HepG2 (cell line): Measurements from ENCODE around the gene CDK13. TPM values are rescaled to one million over a fixed set of nuclear protein-coding genes. Genes with fewer than 3 reads are reported as not detected.

ENCODE experiments used
- ADNP ChIP-seq: sonication (generic); formaldehyde crosslinking; IDR thresholded peaks from 2 replicates; pipeline ENCODE4 v1.4.0; 2020; ENCODE audit warnings: missing genetic modification reagents
- ARHGAP35 ChIP-seq: sonication (generic); formaldehyde crosslinking; IDR thresholded peaks from 2 replicates; pipeline ENCODE4 v1.9.0; 2022; ENCODE audit warnings: mild to moderate bottlenecking, inconsistent platforms, moderate library complexity, missing genetic modification reagents, borderline replicate concordance
- ATM ChIP-seq: fragments of 450-650 bp; IDR thresholded peaks from 2 replicates; pipeline ENCODE4 v1.7.1; 2017; ENCODE audit warnings: mild to moderate bottlenecking, borderline replicate concordance
- CAMTA2 ChIP-seq: sonication (generic); formaldehyde crosslinking; IDR thresholded peaks from 2 replicates; pipeline ENCODE4 v1.4.0; 2020; ENCODE audit warnings: mild to moderate bottlenecking, missing genetic modification reagents, borderline replicate concordance
- FOXO1 ChIP-seq: sonication (generic); formaldehyde crosslinking; IDR thresholded peaks from 2 replicates; pipeline ENCODE4 v1.4.0; 2020; ENCODE audit warnings: missing genetic modification reagents
- GABPA ChIP-seq, 2 experiments: IDR thresholded peaks; 2 replicates each; pipeline ENCODE4 v1.6.1; 2011 to 2016; ENCODE audit warnings: low read depth in 2 of 2, low read length in 1 of 2, missing biosample characterization in 1 of 2, missing genetic modification characterization in 1 of 2
- GTF3A ChIP-seq: sonication (generic); formaldehyde crosslinking; conservative IDR thresholded peaks from 2 replicates; pipeline ENCODE4 v1.4.0; 2020; ENCODE audit warnings: mild to moderate bottlenecking, missing genetic modification reagents
- HNRNPUL1 ChIP-seq: fragments of 200-400 bp; formaldehyde crosslinking; IDR thresholded peaks from 2 replicates; pipeline ENCODE4 v1.6.1; 2017; ENCODE audit warnings: low read depth, mild to moderate bottlenecking, low read length, moderate library complexity
- JUND ChIP-seq: sonication (generic); formaldehyde crosslinking; IDR thresholded peaks from 2 replicates; pipeline ENCODE4 v1.8.0; 2022; ENCODE audit warnings: mild to moderate bottlenecking, missing genetic modification reagents
- NFKBIZ ChIP-seq: IDR thresholded peaks from 2 replicates; pipeline ENCODE4 v1.6.1; 2018; ENCODE audit warnings: missing genetic modification reagents, missing compliant biosample characterization
- NRL ChIP-seq: sonication (generic); formaldehyde crosslinking; IDR thresholded peaks from 2 replicates; pipeline ENCODE4 v1.5.0; 2020; ENCODE audit warnings: missing genetic modification reagents, mild to moderate bottlenecking, moderate library complexity, borderline replicate concordance
- SALL1 ChIP-seq: sonication (generic); formaldehyde crosslinking; IDR thresholded peaks from 2 replicates; pipeline ENCODE4 v1.8.0; 2022; ENCODE audit warnings: mild to moderate bottlenecking, missing genetic modification reagents
- ZFAT ChIP-seq: sonication (generic); formaldehyde crosslinking; conservative IDR thresholded peaks from 2 replicates; pipeline ENCODE4 v1.8.1; 2023; ENCODE audit warnings: missing genetic modification reagents, inconsistent platforms
- ZNF264 ChIP-seq: sonication (generic); formaldehyde crosslinking; IDR thresholded peaks from 2 replicates; pipeline ENCODE4 v1.4.0; 2020; ENCODE audit warnings: missing genetic modification reagents
- ZNF382 ChIP-seq: sonication (generic); formaldehyde crosslinking; IDR thresholded peaks from 2 replicates; pipeline ENCODE4 v1.5.0; 2020; ENCODE audit warnings: missing genetic modification reagents, mild to moderate bottlenecking, borderline replicate concordance
- ZNF451 ChIP-seq: sonication (generic); formaldehyde crosslinking; IDR thresholded peaks from 2 replicates; pipeline ENCODE4 v1.5.0; 2020; ENCODE audit warnings: mild to moderate bottlenecking, missing genetic modification reagents
- ZNF569 ChIP-seq: sonication (generic); formaldehyde crosslinking; IDR thresholded peaks from 2 replicates; pipeline ENCODE4 v1.5.0; 2020; ENCODE audit warnings: mild to moderate bottlenecking, missing genetic modification reagents, moderate library complexity, borderline replicate concordance
- ZNF570 ChIP-seq: sonication (generic); formaldehyde crosslinking; IDR thresholded peaks from 2 replicates; pipeline ENCODE4 v1.4.0; 2020; ENCODE audit warnings: mild to moderate bottlenecking, missing genetic modification reagents, borderline replicate concordance
- polyA plus RNA-seq, 8 experiments: library from polyadenylated mRNA; depleted of rRNA in 3 of 8; stranded (reverse) in 7 of 8; unstranded in 1 of 8; fragments of >200 nt; fragmentation: Illumina TruSeq in 4 of 8; extraction: Trizol in 4 of 8; gene quantifications; 2 replicates each; pipeline versions ENCODE4 v1.2.1 to v1.2.3, GENCODE V29; 2011 to 2016; ENCODE audit warnings: low read depth in 4 of 8, missing spikeins in 1 of 8, mixed read lengths in 1 of 8; ENCODE audit not compliant: insufficient read depth in 1 of 8
- total RNA-seq, 5 experiments: library from RNA; depleted of rRNA; stranded (reverse); fragments of >200 nt; fragmentation: Illumina TruSeq; extraction: Trizol; gene quantifications; 2 replicates each; pipeline ENCODE4 v1.2.3, GENCODE V29; 2016; ENCODE audit warnings: low read depth in 1 of 5
- TF ChIP-seq, protein P1 (sequence below): sonication (generic); formaldehyde crosslinking; conservative IDR thresholded peaks from 2 replicates; pipeline ENCODE4 v1.4.0; 2020; ENCODE audit warnings: mild to moderate bottlenecking, missing genetic modification reagents, moderate library complexity
- TF ChIP-seq, protein P2 (sequence below): sonication (generic); formaldehyde crosslinking; IDR thresholded peaks from 2 replicates; pipeline ENCODE4 v1.9.0; 2021; ENCODE audit warnings: missing genetic modification reagents, mild to moderate bottlenecking, borderline replicate concordance
- TF ChIP-seq, protein P3 (sequence below): sonication (generic); formaldehyde crosslinking; IDR thresholded peaks from 2 replicates; pipeline ENCODE4 v1.9.0; 2021; ENCODE audit warnings: missing genetic modification reagents, borderline replicate concordance

CDK13 gene
- total and polyA plus RNA-seq, 2 of the 13 experiments (the other 11 are each of a cell fraction or from before 2014, with no cell fraction given): 21.0 to 40.9 TPM

DNA sequence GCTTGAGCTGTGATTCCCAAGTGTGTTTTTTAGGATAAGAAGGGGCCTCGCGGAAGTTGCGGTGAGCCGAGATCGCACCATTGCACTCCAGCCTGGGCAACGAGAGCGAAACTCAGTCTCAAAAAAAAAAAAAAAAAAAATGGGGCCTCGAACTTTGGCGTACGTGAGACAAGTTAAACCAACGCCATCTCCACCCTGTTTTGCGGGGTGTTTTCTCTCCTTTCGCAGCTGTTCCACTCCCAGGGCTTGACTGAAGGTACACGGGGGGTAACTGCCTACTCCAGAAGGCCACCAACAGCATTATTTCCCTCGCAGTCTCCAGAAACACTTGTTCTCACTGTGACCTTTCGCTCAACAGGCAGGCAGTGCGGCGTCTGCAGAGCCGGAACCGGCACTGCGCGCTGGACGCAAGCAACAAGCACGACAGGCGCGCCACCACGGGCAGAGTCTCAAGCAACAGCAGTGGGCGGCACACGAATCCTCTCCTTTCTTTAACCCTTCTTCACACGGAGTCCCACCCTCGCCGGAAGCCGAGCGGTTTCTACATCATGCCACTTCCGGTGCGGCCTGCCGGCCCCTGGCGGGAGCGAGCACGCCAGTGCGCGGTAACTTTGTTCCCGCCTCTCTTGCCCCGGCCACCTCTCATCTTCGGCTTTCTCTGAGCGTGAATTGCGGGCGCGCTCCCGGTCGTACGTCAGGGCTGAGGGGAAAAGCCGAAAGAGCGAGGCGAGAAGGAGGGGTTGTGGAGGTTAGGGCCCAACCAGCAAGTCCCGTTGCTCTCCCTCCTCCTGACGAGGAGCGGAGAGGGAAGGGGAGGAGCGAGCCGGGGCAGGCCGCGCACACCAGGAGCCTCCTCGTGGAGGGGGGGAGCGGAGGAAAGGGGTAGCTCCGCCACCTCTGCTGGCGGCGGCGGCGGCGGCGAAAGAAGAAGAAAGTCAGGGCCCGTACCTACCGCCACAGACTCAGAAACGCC lies 814 bp upstream of the CDK13 start (continued):
- TF ChIP-seq, protein P1, sequence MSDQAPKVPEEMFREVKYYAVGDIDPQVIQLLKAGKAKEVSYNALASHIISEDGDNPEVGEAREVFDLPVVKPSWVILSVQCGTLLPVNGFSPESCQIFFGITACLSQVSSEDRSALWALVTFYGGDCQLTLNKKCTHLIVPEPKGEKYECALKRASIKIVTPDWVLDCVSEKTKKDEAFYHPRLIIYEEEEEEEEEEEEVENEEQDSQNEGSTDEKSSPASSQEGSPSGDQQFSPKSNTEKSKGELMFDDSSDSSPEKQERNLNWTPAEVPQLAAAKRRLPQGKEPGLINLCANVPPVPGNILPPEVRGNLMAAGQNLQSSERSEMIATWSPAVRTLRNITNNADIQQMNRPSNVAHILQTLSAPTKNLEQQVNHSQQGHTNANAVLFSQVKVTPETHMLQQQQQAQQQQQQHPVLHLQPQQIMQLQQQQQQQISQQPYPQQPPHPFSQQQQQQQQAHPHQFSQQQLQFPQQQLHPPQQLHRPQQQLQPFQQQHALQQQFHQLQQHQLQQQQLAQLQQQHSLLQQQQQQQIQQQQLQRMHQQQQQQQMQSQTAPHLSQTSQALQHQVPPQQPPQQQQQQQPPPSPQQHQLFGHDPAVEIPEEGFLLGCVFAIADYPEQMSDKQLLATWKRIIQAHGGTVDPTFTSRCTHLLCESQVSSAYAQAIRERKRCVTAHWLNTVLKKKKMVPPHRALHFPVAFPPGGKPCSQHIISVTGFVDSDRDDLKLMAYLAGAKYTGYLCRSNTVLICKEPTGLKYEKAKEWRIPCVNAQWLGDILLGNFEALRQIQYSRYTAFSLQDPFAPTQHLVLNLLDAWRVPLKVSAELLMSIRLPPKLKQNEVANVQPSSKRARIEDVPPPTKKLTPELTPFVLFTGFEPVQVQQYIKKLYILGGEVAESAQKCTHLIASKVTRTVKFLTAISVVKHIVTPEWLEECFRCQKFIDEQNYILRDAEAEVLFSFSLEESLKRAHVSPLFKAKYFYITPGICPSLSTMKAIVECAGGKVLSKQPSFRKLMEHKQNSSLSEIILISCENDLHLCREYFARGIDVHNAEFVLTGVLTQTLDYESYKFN (CRISPR knock-in tag): peak; percentile 25
- TF ChIP-seq NFKBIZ (CRISPR knock-in tag): no peak
- TF ChIP-seq ZNF451 (CRISPR knock-in tag): 0 out of 2 replicates have a peak, but pooled peaks have one; percentile 50
- TF ChIP-seq NRL (CRISPR knock-in tag): peak; percentile 91; the same call in 1 of the 2 replicates
- TF ChIP-seq ADNP (CRISPR knock-in tag): no peak
- TF ChIP-seq GTF3A (CRISPR knock-in tag): no peak
- peak; percentile 78 for TF ChIP-seq SALL1 (CRISPR knock-in tag)
- TF ChIP-seq, protein P2, sequence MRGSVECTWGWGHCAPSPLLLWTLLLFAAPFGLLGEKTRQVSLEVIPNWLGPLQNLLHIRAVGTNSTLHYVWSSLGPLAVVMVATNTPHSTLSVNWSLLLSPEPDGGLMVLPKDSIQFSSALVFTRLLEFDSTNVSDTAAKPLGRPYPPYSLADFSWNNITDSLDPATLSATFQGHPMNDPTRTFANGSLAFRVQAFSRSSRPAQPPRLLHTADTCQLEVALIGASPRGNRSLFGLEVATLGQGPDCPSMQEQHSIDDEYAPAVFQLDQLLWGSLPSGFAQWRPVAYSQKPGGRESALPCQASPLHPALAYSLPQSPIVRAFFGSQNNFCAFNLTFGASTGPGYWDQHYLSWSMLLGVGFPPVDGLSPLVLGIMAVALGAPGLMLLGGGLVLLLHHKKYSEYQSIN (CRISPR knock-in tag): no peak
- no peak for TF ChIP-seq HNRNPUL1
- TF ChIP-seq ZFAT (CRISPR knock-in tag): no peak
- TF ChIP-seq ATM: no peak
- TF ChIP-seq, protein P3, sequence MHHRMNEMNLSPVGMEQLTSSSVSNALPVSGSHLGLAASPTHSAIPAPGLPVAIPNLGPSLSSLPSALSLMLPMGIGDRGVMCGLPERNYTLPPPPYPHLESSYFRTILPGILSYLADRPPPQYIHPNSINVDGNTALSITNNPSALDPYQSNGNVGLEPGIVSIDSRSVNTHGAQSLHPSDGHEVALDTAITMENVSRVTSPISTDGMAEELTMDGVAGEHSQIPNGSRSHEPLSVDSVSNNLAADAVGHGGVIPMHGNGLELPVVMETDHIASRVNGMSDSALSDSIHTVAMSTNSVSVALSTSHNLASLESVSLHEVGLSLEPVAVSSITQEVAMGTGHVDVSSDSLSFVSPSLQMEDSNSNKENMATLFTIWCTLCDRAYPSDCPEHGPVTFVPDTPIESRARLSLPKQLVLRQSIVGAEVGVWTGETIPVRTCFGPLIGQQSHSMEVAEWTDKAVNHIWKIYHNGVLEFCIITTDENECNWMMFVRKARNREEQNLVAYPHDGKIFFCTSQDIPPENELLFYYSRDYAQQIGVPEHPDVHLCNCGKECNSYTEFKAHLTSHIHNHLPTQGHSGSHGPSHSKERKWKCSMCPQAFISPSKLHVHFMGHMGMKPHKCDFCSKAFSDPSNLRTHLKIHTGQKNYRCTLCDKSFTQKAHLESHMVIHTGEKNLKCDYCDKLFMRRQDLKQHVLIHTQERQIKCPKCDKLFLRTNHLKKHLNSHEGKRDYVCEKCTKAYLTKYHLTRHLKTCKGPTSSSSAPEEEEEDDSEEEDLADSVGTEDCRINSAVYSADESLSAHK (CRISPR knock-in tag): no peak
- no peak; the same call in 1 of the 2 replicates for TF ChIP-seq ARHGAP35 (CRISPR knock-in tag)
- no peak for TF ChIP-seq ZNF382 (CRISPR knock-in tag)
- peak; percentile 71 for TF ChIP-seq FOXO1 (CRISPR knock-in tag)
- TF ChIP-seq ZNF569 (CRISPR knock-in tag): peak; percentile 62; the same call in 1 of the 2 replicates
- no peak; the same call in 1 of the 2 replicates for TF ChIP-seq CAMTA2 (CRISPR knock-in tag)
- no peak for TF ChIP-seq GABPA (IDR thresholded peaks at IDR 0.05; ENCODE audit: low read depth, low read length)
- peak; percentile 98 for TF ChIP-seq GABPA (CRISPR knock-in tag; IDR thresholded peaks at IDR 0.05; ENCODE audit: low read depth)
- TF ChIP-seq ZNF264 (CRISPR knock-in tag): peak; percentile 61
- TF ChIP-seq ZNF570: 0 out of 2 replicates have a peak, but pooled peaks have one; percentile 41
- no peak for TF ChIP-seq JUND (CRISPR knock-in tag)
